ENCODE results near the gene MAPK12. TPM values are rescaled to one million over a fixed set of nuclear protein-coding genes. Genes with fewer than 3 reads are reported as not detected.

The MAPK12 gene
- total RNA-seq, 1 experiment from 2014 or later: 21.1 TPM

DNA sequence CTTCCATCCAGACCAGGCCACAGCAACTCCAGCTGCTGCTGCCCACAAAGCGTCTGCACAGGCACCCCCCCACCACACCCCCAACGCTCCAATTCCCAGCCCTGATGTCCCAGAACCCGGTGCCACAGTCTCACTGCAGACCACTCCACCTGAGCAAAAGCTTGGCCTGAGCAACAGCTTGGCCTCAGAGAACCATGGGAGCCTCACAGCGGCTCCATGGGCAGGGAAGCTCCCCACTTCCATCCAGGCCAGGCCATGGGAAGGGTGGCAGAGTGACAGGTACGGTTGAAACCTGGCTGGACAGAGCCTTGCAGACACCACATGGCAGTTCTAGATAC is 32.8 kb upstream of the MAPK12 start:
- CTCF ChIA-PET: interaction anchor here (0.7 to 2.2 kb wide), 8 partner anchors 10 to 67 kb away, joined by 3 to 26 read pairs (median 5); partner anchors contain the start of genes DENND6B, HDAC10 and PLXNB2
- Mint-ChIP-seq H3K4me1 (ENCODE audit: low read depth, unreplicated experiment) (peaks cover 61% of the 10 kb centered on the region), H3K27ac (ENCODE audit: unreplicated experiment) (peak overlapping the region; percentile 63), H3K36me3 (ENCODE audit: insufficient read depth, unreplicated experiment) (peaks cover 54% of the 10 kb centered on the region), H3K4me3 (ENCODE audit: low read depth, unreplicated experiment) (peak overlapping the region; percentile 90), H3K27me3 (ENCODE audit: unreplicated experiment) (no peaks in the 10 kb centered on the region), H3K9me3 (ENCODE audit: low read depth, unreplicated experiment) (no peaks in the 10 kb centered on the region)
- no TSS peak for BruUV-seq (replicated peaks)
- intact Hi-C loops (cut with micrococcal nuclease; ENCODE audit: unreplicated experiment): no loop called here
- TF ChIP-seq, protein P1, sequence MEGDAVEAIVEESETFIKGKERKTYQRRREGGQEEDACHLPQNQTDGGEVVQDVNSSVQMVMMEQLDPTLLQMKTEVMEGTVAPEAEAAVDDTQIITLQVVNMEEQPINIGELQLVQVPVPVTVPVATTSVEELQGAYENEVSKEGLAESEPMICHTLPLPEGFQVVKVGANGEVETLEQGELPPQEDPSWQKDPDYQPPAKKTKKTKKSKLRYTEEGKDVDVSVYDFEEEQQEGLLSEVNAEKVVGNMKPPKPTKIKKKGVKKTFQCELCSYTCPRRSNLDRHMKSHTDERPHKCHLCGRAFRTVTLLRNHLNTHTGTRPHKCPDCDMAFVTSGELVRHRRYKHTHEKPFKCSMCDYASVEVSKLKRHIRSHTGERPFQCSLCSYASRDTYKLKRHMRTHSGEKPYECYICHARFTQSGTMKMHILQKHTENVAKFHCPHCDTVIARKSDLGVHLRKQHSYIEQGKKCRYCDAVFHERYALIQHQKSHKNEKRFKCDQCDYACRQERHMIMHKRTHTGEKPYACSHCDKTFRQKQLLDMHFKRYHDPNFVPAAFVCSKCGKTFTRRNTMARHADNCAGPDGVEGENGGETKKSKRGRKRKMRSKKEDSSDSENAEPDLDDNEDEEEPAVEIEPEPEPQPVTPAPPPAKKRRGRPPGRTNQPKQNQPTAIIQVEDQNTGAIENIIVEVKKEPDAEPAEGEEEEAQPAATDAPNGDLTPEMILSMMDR (IDR thresholded peaks at IDR 0.05; ENCODE audit: unreplicated experiment): no peak
- no peak for DNase-seq

DNA sequence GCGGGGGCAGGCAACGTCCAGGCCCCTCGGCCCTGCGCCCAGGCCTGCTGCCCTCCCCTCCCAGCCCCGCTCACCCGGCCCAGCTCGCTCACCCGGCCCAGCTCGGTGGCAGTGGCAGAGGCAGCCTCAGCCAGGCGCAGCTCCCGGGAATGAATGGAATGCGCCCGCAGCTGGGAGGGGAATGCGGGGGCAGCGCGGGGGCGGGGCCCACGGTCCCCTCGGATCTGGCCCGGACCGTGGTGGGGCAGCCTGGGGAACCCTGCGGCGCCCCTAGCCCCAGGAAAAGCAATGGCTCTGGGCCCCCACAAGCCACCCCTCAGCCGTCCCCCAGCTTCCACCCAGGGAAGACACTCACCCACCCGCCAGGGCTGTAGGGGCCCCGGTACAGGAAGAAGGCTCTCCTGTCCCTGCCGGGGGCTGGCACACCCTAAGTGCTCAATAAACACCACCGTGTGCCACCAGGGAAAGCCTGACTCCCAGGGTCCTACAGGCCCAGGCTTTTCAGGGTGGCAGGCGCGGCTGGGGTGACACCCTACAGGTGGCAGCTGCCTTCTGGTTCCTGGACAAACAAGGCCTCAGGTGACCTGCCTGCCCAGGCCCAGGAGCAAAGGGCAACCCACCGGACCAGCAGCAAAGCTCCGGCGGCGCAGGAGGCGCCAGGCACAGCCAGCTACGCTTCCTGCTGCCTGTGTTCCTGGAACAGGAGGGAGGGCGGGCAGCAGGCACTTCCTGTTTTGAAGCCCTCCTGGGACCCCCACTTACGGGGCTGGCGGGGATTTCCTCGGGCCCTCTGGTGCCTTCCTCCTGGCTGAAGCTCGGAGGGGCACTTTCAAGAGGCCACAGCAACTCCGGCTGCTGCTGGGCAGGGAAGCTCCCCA is 32.2 kb upstream of the MAPK12 start:
- no TSS peak for BruUV-seq (replicated peaks)
- CTCF ChIA-PET: interaction anchor here (0.7 to 2.2 kb wide), 8 partner anchors 10 to 66 kb away, joined by 3 to 26 read pairs (median 5); partner anchors contain the start of genes DENND6B, HDAC10 and PLXNB2
- peak; percentile 88 for DNase-seq
- Mint-ChIP-seq H3K4me1 (ENCODE audit: low read depth, unreplicated experiment) (peaks cover 61% of the 10 kb centered on the region), H3K27ac (ENCODE audit: unreplicated experiment) (peak overlapping the region; percentile 63), H3K9me3 (ENCODE audit: low read depth, unreplicated experiment) (no peaks in the 10 kb centered on the region), H3K4me3 (ENCODE audit: low read depth, unreplicated experiment) (peak overlapping the region; percentile 90), H3K27me3 (ENCODE audit: unreplicated experiment) (no peaks in the 10 kb centered on the region), H3K36me3 (ENCODE audit: insufficient read depth, unreplicated experiment) (peaks cover 54% of the 10 kb centered on the region)
- intact Hi-C loops (cut with micrococcal nuclease; ENCODE audit: unreplicated experiment): no loop called here
- TF ChIP-seq, protein P1 (IDR thresholded peaks at IDR 0.05; ENCODE audit: unreplicated experiment): no peak

DNA sequence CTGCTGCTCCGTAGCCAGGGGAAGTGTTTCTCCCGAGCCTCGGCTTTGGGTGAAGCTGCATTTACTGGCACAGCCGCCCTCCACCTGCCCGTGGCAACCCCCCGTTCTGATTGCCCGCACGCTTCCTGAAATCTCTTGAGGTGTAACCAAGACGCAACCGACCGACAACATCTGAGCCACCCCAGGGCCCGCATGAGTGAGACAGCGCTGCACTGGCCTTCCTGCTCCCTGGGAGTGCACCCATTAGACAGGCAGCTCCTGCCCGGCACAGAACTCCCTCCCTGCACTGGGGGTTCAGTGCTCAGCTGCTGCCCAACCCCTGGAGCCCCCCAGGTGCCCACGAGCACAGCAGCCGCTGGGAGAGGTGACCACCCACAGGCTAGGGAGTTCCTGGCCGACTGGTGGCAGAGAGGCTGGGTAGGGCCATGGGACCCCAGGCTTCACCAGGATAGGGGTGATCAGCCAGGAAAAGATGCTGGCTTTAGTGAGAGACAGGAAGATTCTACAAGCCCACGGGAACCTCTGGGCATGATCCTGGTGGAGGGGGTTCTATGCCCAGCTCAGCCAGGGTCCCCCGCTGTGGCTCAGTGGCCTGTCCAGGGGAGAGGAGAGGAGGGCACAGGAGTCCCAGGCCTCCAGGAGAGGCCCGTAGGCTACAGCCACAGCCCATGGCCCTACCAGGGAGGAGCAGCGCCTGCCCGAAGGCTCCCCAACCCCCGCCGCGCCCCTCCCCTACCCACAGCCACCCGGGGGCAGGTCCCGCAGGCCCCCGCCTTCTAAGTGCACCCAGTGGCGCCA is 31.4 kb upstream of the MAPK12 start:
- BruUV-seq (replicated peaks): TSS peak; percentile 19
- intact Hi-C loops (cut with micrococcal nuclease; ENCODE audit: unreplicated experiment): no loop called here
- CTCF ChIA-PET: interaction anchor here (1.0 to 2.2 kb wide), 6 partner anchors 11 to 42 kb away, joined by 5 to 26 read pairs (median 6); partner anchors contain the start of gene HDAC10

More for the DNA sequence above, 31.4 kb upstream of the MAPK12 start:
- peak; percentile 40 for DNase-seq
- H3K4me1 Mint-ChIP-seq (ENCODE audit: low read depth, unreplicated experiment): peaks cover 55% of the 10 kb centered on the region
- no peaks in the 10 kb centered on the region for H3K27me3 Mint-ChIP-seq (ENCODE audit: unreplicated experiment)
- peak overlapping the region; percentile 84 for H3K27ac Mint-ChIP-seq (ENCODE audit: unreplicated experiment)
- H3K9me3 Mint-ChIP-seq (ENCODE audit: low read depth, unreplicated experiment): no peaks in the 10 kb centered on the region
- TF ChIP-seq, protein P1 (IDR thresholded peaks at IDR 0.05; ENCODE audit: unreplicated experiment): no peak
- peak overlapping the region; percentile 90 for H3K4me3 Mint-ChIP-seq (ENCODE audit: low read depth, unreplicated experiment)
- peaks cover 52% of the 10 kb centered on the region for H3K36me3 Mint-ChIP-seq (ENCODE audit: insufficient read depth, unreplicated experiment)
